Fibroblast of upper back skin (primary cell): ENCODE results near the gene ZNF460.

Experiments used
- DNase-seq: peaks from one replicate; pipeline ENCODE4 v3.0.0-alpha.2; 2013

The ZNF460 gene

GRCh38 chr19:57282011-57282643, 1.8 kb downstream of the ZNF460 start:
- no peak for DNase-seq

DNA sequence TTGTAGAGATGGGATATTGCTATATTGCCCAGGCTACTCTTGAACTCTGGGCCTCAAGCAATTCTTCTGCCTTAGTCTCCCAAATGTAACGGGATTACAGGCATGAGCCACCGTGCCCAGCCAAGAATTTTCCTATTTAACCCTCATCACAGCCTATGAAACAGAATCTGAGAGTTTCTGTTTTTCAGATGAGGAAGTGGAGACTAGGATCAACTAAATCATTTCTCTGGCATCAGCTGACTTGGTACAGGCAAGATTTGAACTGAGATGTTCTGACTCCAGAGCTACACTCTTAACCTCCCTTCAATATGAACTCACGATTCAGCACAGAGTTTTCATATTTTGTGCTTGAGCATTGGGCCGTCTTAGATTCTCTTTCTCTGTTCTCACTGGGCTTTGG, 8.1 kb downstream of the ZNF460 start:
- DNase-seq, result no peak

- no peak for DNase-seq
These were observed 10.7 kb downstream of the ZNF460 start for GRCh38 chr19:57290970-57291369.

GRCh38 chr19:57292547-57292946, 12.3 kb downstream of the ZNF460 start:
- DNase-seq, result no peak

DNA sequence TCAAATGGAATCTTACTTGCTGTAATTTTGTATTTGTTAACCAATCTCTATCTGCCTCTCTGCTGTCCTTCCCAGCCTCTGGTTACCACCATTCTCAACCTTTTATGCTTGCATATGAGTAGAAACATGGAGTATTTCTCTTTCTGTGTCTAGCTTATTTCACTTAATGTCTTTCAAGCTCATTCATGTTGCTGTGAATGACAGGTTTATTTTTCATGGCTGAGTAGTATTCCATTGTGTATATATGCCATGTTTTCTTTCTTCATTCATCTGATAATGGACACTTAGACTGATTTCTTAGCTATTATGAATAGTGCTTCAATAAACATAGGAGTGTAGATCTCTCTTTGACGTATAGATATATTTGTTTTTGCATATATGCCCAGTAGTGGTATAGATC, 13.4 kb downstream of the ZNF460 start:
- DNase-seq, result no peak

GRCh38 chr19:57302020-57302465, 21.8 kb downstream of the ZNF460 start:
- DNase-seq, result peak; percentile 77

DNA sequence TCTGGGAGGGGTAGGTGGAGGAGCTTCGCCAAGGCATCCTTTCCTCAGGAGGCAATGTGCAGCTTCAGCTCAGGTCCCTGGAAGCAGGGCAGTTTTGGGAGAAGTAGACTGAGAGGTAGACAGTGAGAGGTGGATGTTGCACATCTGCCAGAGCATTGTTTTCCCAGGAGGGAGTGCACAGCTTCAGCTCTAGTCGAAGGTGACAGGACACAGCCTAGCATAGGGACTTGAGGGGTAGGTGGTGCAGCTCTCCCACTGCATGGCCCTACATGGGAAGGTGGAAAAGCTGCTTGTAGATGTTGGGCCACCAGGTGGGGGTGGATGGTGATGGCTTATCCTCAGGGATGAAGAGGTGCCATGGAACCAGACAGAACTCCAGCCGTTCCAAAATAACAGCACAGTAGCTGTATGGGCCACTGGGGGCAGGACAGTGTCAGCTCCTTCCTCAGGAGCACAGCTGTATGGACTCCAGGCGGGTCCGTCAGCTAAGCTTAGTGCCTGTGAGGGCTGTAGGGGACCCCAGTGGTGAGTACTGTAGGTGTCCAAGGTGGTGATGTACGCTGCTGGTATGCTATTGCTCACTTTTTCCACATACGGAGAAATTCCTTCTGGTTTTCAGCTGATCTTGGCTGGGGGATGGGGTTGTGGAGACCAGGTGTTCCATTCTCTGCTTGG, 22.6 kb downstream of the ZNF460 start:
- DNase-seq, result no peak

DNA sequence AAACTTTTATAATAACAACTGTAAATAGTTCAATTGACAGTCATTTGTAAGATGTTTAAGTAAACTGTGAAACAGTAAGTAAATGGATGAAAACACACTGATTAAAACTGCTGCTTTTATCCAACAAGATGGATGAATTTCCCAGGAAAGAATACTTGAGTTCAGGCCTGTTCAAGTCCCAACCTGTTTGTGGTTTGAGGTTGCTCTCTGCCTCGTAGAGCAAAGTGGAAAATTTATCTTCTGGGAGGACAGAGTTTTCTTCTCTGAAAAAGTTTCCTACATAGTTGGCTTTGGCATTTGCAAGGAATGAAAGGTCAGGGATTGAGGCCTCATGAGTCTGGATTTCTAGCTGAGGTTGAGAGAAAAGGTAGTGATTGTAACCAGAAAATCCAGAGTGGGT, 24.8 kb downstream of the ZNF460 start:
- no peak for DNase-seq

GRCh38 chr19:57308514-57308913, 28.2 kb downstream of the ZNF460 start:
- DNase-seq, result no peak

- DNase-seq, result no peak
These were observed 30.5 kb downstream of the ZNF460 start for GRCh38 chr19:57310792-57311191.

GRCh38 chr19:57314146-57314545, 33.9 kb downstream of the ZNF460 start:
- no peak for DNase-seq

- no peak for DNase-seq
These were observed 37.2 kb downstream of the ZNF460 start for GRCh38 chr19:57317503-57317902.

- no peak for DNase-seq
These were observed 39.5 kb downstream of the ZNF460 start for GRCh38 chr19:57319869-57320179.

DNA sequence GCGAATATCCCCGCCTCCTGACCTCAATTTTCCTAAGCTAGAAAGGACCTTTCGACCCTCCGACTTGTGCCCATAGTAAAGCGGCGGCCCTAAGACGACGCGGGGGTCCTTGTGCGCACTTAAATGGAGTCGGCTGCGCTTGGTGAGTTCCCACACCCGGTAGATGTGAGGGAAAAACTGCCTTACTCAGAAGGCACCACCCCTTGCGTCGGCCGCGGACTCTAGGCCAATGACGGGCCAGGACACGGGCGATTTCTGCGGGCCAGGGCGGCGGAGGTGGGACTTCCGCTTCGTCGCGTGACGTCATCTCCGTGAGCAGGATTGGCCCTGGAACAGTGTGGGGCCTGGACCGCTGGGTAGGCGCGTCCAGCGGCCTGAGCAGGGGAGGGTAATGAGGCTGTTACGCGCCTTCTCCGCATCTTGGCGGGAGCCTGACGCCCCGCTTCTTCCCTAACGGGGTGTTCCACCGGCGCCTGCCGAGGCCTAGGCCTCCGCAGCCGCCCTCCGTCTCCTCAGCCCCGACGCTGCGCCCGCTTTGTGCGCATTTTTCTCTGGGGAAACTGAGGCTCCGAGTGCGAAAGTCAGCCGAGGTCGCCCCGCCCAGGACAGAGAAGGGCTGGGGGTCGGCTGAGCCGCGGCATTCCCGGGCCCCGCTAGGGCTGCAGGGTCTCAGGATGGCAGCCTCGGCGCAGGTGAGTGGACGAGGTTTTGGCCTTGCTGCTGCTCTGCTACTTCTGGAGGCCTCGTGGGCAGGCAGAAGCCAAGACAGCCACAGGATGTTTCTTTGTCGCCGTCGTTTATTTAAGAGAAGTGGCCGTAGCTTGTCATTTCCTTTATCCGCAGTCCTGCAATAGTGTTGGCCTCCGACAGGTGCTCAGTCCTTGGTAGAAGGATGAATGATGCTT, 40.1 kb downstream of the ZNF460 start, which contains the start of gene ZNF543:
Gene ZNF543 (plus strand): TSS at position 293 of the 905 bp plus-strand sequence. CDS start 382 bp downstream, at position 675.
- peak; percentile 96 for DNase-seq

DNA sequence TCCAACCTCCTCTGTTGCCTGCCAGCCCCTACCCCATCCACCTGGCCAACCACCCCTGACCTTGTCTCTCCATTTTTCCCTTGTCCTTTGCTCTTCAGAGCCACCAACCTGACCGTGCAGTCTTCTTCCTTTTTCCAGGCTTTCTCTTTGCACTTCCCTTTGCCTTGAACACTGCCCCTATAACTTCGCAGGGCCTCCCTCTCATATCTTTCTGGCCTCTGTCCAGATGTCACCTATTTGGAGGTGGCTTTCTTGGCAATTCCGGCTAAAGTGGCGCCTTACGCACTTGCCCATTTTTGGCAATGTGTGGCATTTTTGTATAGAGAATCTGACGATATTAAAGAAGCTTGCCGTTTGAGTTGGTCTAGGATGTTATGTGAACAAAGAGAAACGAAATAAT, 40.8 kb downstream of the ZNF460 start:
- no peak for DNase-seq

GRCh38 chr19:57321751-57322150, 41.5 kb downstream of the ZNF460 start:
- no peak for DNase-seq

DNA sequence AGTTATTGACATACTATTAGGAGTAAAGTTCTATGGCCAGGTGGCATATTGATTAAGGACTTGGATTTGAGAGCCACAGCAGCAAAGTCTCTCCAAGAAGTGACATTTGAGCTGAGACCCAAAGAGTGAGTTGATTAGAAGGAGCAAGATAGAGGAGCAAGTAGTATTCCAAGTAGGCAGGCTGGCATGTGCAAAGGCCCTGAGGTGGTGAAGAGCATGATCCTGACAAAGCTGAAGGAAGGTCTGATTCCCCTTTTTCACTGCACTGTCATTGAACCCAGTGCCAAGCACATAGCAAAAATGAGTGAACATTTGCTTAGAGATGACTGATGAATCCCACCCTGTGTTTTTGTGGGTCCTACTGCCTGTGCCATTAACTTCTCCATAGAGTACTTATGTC, 44.7 kb downstream of the ZNF460 start:
- DNase-seq, result no peak

GRCh38 chr19:57327993-57328392, 47.7 kb downstream of the ZNF460 start:
- DNase-seq, result no peak

DNA sequence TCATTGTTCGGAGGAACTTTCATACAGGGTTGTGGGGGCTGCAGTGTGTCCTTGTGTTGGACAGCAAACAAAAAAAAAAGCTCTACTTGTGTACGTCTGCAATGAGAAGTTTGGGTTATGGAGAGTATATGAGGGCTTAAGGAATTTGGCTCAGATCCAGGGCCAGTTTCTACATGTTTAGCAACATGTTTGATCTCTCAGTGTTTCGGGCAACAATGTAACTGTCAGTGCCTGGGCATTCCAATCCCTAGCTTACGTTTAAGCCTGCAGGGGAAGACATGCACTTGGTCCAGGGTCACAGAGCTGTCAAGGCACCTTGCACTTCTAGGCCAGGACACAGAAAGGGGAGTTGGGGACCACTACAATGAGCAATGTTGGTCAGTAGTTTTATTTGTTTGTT, 53.9 kb downstream of the ZNF460 start:
- no peak for DNase-seq

DNA sequence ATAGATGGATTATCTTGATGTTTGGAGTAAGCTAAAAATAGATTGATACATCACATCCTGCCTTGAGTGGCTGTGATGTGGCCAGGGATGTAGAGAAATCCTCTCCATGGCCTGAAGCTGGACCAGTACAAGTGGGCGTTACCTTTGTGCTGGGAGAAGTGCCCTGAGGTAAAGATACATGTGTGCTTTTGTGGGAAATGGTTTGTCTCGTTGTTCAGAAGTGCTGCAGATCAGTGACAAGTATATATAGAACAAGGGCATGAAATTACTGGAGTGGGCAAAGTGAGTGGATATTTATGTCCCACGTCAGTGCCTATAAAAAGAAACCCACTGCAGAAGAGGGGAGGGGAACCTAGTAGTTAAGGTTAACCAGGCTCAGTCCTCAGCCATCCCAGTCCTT, 58.6 kb downstream of the ZNF460 start:
- DNase-seq, result no peak

GRCh38 chr19:57342582-57342981, 62.3 kb downstream of the ZNF460 start:
- no peak for DNase-seq
